Measurements from ENCODE around the gene SCAPER. TPM values are rescaled to one million over a fixed set of nuclear protein-coding genes. Genes with fewer than 3 reads are reported as not detected.

The SCAPER gene
- total and polyA plus RNA-seq, 10 of the 15 experiments (the other 5 are each of a cell fraction or from before 2014, with no cell fraction given) = 1.0 to 7.7 (median 3.9) TPM

- TF ChIP-seq SREBF2 (IDR thresholded peaks at IDR 0.05; ENCODE audit: low read length) (no peak), NFXL1 (IDR thresholded peaks at IDR 0.05; ENCODE audit: borderline replicate concordance) (no peak), HDGF (IDR thresholded peaks at IDR 0.05) (no peak), ZBED1 (IDR thresholded peaks at IDR 0.05; ENCODE audit: borderline replicate concordance) (0 out of 2 replicates have a peak, but pooled peaks have one; percentile 43), BMI1 (IDR thresholded peaks at IDR 0.05; ENCODE audit: borderline replicate concordance) (no peak), MTA2 (IDR thresholded peaks at IDR 0.05; ENCODE audit: low read depth) (peak; percentile 59; the same call in 1 of the 2 replicates), NFIC (IDR thresholded peaks at IDR 0.05; ENCODE audit: low read depth, low read length) (peak; percentile 72; the same call in 1 of the 2 replicates), RAD51 (IDR thresholded peaks at IDR 0.05) (no peak), HSF1 (IDR thresholded peaks at IDR 0.05; ENCODE audit: low read depth, low read length) (no peak), EP300 (IDR thresholded peaks at IDR 0.05; ENCODE audit: borderline replicate concordance in 1 of 2, control insufficient read depth in 1 of 2, low read depth in 2 of 2, low read length in 2 of 2) (peak in 1 of 2 experiments; percentile 41; a peak in 1 of 4 replicates), NBN (IDR thresholded peaks at IDR 0.05) (no peak), FOS (IDR thresholded peaks at IDR 0.05; ENCODE audit: borderline replicate concordance, extremely low read depth, insufficient read length) (no peak), TCF12 (IDR thresholded peaks at IDR 0.05; ENCODE audit: low read depth, low read length) (no peak), RCOR1 (conservative IDR thresholded peaks at IDR 0.05; ENCODE audit: low read depth, low read length) (no peak), SMAD5 (IDR thresholded peaks at IDR 0.05; ENCODE audit: low read depth) (no peak), CEBPZ (IDR thresholded peaks at IDR 0.05; ENCODE audit: low read depth, low read length) (no peak)
- TF ChIP-seq, protein P1, sequence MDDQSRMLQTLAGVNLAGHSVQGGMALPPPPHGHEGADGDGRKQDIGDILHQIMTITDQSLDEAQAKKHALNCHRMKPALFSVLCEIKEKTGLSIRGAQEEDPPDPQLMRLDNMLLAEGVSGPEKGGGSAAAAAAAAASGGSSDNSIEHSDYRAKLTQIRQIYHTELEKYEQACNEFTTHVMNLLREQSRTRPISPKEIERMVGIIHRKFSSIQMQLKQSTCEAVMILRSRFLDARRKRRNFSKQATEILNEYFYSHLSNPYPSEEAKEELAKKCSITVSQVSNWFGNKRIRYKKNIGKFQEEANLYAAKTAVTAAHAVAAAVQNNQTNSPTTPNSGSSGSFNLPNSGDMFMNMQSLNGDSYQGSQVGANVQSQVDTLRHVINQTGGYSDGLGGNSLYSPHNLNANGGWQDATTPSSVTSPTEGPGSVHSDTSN (IDR thresholded peaks at IDR 0.05; ENCODE audit: insufficient replicate concordance, low read depth, low read length) = peak; percentile 19
- TF ChIP-seq, protein P2, sequence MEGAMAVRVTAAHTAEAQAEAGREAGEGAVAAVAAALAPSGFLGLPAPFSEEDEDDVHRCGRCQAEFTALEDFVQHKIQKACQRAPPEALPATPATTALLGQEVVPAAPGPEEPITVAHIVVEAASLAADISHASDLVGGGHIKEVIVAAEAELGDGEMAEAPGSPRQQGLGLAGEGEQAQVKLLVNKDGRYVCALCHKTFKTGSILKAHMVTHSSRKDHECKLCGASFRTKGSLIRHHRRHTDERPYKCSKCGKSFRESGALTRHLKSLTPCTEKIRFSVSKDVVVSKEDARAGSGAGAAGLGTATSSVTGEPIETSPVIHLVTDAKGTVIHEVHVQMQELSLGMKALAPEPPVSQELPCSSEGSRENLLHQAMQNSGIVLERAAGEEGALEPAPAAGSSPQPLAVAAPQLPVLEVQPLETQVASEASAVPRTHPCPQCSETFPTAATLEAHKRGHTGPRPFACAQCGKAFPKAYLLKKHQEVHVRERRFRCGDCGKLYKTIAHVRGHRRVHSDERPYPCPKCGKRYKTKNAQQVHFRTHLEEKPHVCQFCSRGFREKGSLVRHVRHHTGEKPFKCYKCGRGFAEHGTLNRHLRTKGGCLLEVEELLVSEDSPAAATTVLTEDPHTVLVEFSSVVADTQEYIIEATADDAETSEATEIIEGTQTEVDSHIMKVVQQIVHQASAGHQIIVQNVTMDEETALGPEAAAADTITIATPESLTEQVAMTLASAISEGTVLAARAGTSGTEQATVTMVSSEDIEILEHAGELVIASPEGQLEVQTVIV (IDR thresholded peaks at IDR 0.05; ENCODE audit: borderline replicate concordance, partially characterized antibody) = no peak
- TF ChIP-seq, protein P3, sequence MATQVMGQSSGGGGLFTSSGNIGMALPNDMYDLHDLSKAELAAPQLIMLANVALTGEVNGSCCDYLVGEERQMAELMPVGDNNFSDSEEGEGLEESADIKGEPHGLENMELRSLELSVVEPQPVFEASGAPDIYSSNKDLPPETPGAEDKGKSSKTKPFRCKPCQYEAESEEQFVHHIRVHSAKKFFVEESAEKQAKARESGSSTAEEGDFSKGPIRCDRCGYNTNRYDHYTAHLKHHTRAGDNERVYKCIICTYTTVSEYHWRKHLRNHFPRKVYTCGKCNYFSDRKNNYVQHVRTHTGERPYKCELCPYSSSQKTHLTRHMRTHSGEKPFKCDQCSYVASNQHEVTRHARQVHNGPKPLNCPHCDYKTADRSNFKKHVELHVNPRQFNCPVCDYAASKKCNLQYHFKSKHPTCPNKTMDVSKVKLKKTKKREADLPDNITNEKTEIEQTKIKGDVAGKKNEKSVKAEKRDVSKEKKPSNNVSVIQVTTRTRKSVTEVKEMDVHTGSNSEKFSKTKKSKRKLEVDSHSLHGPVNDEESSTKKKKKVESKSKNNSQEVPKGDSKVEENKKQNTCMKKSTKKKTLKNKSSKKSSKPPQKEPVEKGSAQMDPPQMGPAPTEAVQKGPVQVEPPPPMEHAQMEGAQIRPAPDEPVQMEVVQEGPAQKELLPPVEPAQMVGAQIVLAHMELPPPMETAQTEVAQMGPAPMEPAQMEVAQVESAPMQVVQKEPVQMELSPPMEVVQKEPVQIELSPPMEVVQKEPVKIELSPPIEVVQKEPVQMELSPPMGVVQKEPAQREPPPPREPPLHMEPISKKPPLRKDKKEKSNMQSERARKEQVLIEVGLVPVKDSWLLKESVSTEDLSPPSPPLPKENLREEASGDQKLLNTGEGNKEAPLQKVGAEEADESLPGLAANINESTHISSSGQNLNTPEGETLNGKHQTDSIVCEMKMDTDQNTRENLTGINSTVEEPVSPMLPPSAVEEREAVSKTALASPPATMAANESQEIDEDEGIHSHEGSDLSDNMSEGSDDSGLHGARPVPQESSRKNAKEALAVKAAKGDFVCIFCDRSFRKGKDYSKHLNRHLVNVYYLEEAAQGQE (IDR thresholded peaks at IDR 0.05; ENCODE audit: low read depth, low read length) = no peak
Measured at GRCh38 chr15:76865548-76865991, 39.6 kb downstream of the SCAPER start (continued).

Measured in GM12878 (cell line).